NCI-H226 (cell line): ENCODE results near the gene NUP214.
"Not testable (repeated sequence)": the region's sequence is repeated elsewhere in the genome, so short reads cannot be mapped to it uniquely, and the experiment has no call there.

Experiments
- DNase-seq: peaks from one replicate; pipeline ENCODE4 v3.0.0-alpha.2; 2015

The NUP214 gene

DNA sequence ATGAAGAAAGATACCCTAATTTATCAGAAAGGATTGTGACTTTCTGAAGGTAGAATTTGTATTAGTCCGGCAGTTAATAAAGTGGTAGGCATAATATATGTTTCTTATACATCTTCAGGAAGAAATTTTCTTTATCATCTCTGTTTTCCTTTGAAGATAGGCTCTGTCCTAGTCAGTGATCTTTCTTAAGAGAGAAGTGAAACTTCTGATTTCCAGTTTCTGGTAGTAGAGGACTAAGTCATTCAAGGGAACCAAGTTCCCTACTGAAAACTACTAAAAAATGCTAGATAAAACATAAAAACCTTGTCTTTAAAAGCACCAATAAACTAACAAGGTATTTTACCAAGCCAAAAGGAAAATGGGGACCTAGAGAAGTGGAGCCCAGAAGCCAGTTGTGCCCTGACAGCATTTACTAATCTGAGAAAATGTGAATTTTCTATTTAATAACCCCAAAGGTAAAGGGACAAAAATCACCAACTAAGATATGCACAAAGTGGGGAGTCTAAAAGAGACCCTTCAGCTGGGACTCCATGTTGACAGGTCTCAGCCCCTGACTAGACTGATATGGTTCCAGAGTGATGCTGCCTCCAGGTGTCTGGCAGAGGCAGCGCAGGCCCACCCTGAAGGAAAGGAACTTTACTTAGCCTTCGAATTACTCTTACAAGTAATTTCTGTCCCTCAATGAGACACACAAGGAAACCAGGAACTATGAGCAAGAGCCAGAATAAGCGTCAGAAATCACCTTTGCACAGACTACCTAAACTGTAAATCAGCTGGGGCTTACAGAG lies 78.2 kb downstream of the NUP214 start:
- no peak for DNase-seq

GRCh38 chr9:131204285-131204684 lies 78.9 kb downstream of the NUP214 start:
- no peak for DNase-seq

DNA sequence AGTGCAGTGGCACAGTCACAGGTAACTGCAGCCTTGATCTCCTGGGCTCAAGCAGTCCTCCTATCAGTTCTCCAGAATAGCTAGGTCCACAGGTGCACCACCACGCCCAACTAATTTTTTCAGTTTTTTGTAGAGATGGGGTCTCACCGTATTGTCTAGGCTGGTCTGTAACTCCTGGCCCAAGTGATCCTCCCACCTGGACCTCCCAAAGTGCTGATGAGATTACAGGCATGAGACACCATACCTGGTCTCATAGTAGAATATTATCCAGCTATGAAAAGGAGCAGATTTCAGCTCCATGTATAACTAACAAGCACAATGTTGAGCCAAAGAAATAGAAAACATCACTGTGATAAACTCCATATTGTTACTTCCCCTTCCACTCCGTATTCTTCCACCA lies 81.1 kb downstream of the NUP214 start:
- DNase-seq, result no peak

DNA sequence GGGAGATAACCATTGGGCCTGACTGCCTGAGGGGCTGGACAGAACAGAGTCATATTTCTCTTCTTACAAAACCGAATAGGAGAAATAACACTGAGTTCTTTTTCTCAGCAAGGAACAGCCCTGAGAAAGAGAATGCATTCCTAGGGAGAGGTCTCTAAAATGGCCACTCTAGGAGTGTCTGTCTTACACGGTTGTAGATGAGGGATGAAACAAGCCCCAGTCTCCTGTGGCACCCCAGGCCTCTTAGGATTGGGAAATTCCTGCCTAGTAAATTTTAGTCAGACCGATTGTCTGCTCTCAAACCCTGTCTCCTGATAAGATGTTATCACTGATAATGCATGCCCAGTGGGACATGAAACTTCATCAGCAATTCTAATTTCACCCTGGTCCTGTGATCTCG lies 86.5 kb downstream of the NUP214 start:
- not testable (repeated sequence) for DNase-seq

DNA sequence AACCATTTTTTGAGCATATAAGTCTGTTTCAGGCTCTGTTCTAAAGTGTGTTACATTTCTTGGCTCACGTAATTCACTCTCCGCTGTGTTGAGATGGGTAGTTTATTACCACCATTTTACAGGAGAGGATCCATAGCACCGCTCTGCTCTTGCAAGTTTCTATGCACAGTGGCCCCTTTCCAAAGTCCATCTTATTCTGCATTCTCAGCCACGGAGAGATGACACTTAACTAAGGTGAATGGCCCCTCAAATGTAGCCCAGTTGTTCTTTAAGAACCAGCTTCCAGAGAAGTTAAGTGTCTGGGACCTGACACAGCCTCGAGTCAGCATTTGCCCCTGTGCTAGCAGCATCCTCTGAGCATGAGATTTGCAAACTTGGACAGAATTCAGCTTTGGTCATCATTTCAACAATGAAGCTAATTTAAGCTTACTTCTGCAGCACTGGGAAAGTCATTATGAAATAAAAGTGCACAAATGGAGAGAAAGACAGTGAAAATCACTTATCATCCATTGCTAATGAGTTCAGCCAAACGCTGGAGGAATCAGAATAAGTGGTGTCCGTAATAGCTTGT lies 89.0 kb downstream of the NUP214 start:
- no peak for DNase-seq

GRCh38 chr9:131214876-131215275 lies 89.5 kb downstream of the NUP214 start:
- no peak for DNase-seq

DNA sequence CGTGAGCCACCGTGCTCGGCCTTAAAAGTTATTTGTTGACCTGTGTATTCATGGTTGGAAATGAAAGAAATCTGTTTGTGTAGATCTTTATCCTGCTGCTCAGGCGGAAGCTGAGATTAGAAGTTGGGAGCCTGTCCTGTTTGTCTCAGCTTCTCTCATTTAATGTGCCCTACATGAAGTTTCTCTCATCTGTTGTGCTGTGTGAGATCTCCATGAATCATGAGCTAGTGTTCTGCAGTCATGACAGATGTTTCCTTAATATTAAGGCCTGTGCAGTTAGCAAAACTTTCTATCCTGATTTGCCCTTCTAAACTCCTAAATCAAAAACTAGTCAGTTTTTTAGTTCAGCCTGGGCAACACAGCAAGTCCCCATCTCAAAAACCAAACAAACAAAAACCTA lies 91.4 kb downstream of the NUP214 start:
- no peak for DNase-seq

GRCh38 chr9:131217331-131218031 lies 92.1 kb downstream of the NUP214 start:
- no peak for DNase-seq

DNA sequence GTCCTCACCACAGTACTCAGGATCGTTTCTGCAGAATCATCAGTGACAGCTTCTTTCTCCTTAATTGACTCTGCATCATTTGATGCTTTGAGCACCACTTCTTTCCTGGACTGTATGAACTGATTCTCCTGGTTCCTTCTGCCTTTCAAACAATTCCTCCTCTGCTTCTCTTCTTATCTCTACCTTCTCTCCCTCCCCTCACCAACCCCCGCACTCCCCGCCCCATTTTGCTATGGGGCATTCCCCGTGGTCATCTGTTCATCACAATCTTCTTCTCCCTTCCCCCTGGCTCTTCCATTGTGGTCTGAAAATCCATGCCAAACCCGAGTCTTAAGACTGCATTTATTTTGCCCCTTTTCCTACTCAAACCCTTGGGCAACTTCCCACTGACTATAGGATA lies 93.0 kb downstream of the NUP214 start:
- DNase-seq, result peak; percentile 77

DNA sequence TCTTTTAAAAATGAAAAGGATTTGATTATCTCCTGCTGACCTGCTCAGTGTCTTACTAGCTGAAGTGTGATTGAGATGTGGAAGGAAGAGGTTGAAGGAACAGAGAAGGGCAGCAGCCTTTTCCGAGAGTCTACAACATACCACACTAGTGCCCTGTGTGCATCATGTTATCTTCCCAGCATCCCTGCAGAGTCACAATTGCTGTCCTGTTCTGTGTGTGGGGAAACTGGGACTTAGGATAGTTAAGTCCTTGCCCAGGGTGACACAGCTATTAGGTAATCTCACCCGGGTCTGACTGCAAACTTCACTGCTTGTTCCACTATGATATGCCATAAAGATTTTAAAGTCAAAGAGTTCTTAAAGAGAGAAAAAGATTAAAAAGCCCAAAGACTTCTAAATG lies 95.1 kb downstream of the NUP214 start:
- no peak for DNase-seq

DNA sequence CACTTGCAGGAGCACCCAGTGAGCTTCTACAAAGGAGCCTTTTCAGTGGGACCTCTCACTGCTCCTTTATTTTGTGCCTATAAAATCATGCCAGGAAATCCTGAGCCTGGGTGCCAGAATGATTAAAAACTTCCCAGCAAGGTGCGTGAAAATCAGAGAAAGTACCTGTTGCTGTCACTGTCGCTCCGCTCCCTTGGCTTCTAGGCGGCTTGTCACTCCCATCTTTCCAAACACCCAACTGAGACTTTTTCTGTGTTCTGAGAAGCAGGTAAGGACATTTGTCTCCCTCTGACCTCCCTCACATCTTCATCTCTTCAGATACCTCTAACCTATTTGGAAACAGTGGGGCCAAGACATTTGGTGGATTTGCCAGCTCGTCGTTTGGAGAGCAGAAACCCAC lies 97.1 kb downstream of the NUP214 start:
- DNase-seq, result no peak

- DNase-seq, result no peak
Observed at GRCh38 chr9:131226226-131226625, 100.8 kb downstream of the NUP214 start.

- no peak for DNase-seq
Observed at GRCh38 chr9:131227112-131227958, 101.9 kb downstream of the NUP214 start.

DNA sequence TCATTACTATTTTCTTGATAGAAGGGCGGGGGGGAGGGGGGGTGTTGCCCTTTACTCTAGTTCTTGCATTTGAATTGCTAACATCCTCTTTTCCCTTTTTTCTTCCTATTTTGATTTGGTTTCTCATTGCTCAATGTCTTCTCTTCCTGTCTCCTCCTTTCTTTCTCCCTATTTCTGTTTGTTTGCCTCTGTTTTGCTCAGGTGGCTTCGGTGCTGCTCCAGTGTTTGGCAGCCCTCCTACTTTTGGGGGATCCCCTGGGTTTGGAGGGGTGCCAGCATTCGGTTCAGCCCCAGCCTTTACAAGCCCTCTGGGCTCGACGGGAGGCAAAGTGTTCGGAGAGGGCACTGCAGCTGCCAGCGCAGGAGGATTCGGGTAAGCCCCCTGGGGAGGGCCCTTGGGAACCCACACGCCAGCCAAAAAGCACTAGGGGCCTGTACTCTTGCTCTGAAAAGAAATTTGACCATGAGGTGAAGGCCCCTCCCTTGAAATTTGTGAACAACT lies 102.6 kb downstream of the NUP214 start:
- no peak for DNase-seq

- peak; percentile 73 for DNase-seq
Observed at GRCh38 chr9:131228988-131229387, 103.6 kb downstream of the NUP214 start.

GRCh38 chr9:131233556-131233955 lies 108.2 kb downstream of the NUP214 start:
- no peak for DNase-seq

- DNase-seq, result no peak
Observed at GRCh38 chr9:131233995-131234394, 108.6 kb downstream of the NUP214 start.

GRCh38 chr9:131234799-131235479 lies 109.6 kb downstream of the NUP214 start:
- no peak for DNase-seq

DNA sequence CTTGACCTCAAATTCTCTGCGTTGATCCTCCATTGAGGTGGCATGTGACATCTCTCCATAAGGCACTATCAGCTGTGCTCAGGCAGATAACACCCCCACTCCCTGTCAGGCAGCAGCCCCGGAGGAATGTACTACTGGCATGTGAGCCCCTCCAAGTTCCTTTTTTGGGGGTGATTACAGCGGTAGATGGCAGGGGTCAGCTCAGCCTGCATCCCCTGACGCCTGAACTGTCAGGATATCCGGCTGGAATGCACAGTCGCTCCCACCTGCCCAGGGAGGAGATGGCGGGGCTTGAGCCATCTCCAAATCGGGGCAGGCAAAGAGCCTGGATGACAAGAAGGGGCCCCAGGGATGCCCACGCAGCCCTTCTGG lies 110.1 kb downstream of the NUP214 start:
- no peak for DNase-seq

GRCh38 chr9:131236161-131236560 lies 110.8 kb downstream of the NUP214 start:
- no peak for DNase-seq

DNA sequence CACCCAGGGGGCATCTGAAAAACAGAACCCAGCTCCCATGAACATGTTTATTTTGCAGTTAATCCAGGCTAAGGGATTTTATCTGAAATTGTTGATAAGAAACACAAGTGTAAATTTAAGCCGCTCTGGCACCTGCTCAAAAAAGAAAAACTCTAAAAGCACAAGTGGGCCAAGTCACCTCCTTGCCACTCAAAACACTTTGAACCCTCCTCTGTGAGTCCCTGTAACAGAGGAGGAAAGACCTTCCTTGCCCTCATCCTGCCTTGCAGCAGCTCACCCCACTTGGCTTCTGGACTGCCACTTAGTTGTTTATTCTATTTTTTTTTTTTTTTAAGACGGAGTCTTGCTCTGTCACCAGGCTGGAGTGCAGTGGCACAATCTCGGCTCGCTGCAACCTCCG lies 111.4 kb downstream of the NUP214 start:
- DNase-seq, result no peak

GRCh38 chr9:131237291-131237690 lies 111.9 kb downstream of the NUP214 start:
- no peak for DNase-seq
